NCI-H2171 (cell line): ENCODE measurements around the gene AGPAT2.
A peak's percentile ranks its signal among the peaks of the same experiment; 100 is the strongest.

Experiments used
- DNase-seq: peaks from one replicate; lab custom pipeline; 2025; lab: John Stamatoyannopoulos, UW

Gene AGPAT2

DNA sequence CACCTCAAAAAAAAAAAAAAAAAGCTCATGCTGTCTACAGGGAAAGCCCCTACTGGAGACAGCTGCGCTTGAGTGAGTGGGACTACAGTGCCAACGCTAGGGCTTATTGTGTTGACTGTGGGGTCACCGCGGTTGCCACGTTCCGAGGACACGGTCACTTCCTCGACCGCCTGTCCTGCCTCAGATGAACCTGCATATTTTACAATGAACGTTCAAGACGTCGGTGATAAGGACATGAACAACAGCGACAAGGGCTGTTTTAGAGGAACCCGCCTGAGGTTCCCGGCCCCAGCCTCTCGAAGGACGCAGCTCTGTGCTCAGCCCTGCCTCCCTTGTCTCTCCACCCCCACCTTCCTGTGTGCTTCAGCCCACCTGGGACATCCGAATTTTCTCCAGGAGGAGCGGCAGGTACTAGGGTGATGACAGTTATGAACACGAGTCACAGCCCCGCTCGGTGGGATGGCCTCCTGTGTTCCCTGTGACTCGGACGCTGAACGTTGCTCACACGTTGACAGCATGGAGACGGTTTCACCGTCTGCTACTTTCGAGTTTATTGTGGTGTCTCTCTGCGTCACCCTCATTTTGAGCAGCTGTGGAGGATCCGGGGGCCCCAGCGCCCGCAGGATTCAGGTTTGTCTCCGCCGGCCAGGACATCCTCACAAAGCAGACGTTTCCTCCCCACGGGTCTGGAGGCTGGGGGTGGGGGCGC lies 13.9 kb upstream of the AGPAT2 start:
- no peak for DNase-seq

GRCh38 chr9:136700304-136700703 lies 13.0 kb upstream of the AGPAT2 start:
- DNase-seq, result no peak

DNA sequence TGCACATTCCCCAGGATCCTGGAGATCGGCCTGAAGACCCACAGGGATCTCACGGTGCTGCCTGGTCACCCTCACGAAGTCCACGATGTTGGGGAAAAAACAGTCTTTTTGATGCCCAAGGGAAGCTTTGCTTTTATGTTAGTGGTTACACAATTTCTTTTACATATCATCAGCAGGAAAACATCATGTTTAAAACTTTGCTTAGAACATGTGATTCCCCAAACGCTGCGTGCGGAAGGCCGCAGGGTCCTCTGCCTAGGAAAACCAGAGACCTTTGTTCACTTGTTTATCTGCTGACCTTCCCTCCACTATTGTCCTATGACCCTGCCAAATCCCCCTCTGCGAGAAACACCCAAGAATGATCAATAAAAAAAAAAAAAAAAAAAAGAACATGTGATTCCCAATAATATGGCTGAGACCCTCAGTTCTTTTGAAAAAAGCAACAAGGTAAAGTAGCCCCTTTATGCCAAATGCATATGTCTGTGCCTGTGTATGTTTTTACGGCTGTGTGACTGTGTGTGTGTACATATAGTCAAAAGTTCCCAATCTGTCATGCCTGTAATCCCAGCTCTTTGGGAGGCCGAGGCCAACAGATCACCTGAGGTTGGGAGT lies 11.5 kb upstream of the AGPAT2 start:
- DNase-seq, result no peak

GRCh38 chr9:136697821-136698526 lies 10.7 kb upstream of the AGPAT2 start:
- no peak for DNase-seq

GRCh38 chr9:136697146-136697820 lies 10.0 kb upstream of the AGPAT2 start:
- DNase-seq, result no peak

DNA sequence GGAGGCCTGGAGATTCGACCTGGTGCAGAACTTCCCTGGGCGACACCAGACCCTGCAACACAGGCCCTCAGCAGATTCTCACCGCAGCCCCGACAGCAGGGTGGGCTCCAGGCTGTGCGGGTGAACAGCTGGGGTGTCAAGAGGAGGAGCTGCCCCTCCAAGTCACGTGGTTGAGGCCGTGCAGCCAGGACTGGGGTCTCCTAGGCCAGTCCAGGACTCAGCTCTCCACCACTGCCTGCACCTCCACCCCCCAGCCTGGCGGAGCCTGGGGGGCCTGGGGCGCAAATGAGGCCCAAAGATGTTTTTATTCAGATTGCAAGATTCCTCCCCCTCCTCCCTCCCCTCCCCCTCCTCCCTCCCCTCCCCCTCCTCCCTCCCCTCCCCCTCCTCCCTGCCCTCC lies 9.2 kb upstream of the AGPAT2 start:
- DNase-seq, result peak; percentile 53

- DNase-seq, result peak; percentile 73
These were observed 8.7 kb upstream of the AGPAT2 start for GRCh38 chr9:136695955-136696354.

DNA sequence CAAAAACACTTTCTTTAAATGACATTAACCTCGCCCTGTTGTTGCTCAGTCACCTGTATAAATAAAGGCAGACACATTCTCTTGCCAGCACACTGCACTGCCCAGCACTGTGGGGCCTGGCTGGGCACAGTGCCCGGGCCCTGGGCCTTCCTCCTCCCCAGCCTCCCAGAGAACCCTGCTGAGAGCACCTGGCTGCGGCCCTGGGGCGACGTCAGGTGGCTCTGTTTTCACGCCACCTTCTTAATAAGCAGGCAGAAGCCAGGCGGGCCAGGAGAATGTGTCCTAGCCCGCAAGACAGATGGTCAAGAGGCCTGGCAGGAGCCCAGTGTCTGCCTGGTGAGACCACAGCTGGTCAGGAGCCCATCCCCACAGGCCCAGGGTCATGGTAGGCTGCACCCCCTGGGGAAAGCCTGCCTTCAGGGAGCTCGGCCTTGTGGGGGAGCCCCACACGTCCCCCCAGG lies 8.2 kb upstream of the AGPAT2 start:
- peak; percentile 74 for DNase-seq

GRCh38 chr9:136694872-136695247 lies 7.6 kb upstream of the AGPAT2 start:
- DNase-seq, result no peak

DNA sequence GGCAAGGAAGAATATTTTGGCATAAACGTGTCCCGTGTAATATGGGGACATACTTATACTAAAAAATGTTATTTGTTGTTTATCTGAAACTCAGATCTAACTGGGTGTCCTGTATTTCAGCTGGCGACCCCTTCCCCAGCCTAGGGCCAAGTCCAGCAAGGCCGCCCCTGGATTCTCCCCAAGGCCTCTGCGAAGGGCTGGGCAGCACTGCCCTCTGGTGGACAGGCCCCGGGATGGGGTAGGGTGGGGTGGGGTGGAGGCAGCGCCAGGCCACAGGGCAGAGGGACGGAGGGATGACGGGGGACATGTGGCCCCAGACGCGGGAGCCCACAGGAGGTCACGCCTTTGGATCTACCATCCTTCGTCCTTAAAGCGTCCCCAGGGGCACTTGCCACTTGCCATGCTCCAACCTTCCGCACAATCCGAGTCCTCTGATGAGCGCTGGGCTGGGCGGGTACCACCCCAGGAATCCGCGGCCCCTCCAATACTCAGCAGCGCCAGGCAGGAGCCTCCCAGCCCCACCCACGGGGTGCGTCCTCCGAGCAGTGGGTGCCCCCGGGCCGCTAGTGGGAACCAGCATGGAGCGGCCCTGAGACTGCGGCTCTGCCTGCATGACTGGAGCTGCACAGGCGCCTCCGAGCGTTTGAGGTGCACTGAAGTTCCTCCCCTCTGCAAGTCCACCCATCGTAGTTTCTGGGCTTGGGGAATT lies 7.1 kb upstream of the AGPAT2 start:
- DNase-seq, result no peak

DNA sequence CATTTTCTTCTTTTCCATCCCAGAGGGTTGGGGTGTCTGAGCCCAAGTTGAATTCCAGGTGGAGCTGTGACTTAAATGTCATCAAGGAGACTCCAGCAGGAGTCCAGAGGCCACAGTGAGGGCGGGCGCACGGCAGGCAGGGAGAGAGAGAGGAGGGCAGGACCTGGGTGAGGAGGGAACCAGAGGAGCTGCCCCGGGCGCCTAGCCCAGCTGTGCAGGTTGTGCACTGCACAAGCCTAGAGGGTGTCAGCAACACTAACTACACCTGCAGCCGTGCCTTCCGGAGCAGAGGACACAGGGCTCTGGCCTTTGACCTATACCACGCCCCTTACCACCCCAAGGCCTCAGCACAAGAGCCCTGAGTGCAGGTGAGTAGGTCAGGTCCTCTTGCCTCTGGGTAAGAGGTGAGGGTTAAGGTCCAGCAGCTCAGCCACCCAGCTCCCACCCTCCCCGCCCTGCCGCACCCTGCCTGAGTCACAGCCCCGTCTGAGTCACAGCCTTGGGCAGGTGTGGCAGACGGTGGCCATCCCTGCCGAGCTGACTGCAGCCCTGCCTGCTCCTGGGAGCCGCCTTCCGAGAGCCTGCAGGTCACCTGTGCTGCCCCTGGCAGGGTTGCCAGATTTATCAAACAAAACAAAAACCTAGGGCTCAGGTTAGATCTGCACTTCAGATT lies 6.4 kb upstream of the AGPAT2 start:
- no peak for DNase-seq

DNA sequence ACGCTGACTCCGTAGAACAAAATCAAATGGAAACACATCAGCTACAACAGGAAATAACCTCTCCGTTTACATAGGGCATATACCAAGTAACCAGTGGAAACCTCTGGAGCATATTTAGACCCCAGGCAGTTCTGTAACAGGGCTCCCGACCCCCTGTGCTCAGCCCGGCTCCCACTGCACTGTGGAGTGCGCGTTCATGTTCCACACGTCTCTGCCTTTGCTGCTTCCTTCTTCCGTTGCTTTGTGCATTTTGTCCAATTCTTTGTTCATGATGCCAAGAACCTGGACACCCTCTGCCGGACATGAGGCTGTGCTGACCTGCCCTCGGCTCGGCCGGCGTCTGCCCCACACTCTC lies 5.9 kb upstream of the AGPAT2 start:
- DNase-seq, result no peak

GRCh38 chr9:136692185-136693134 lies 5.2 kb upstream of the AGPAT2 start:
- no peak for DNase-seq

- DNase-seq, result no peak
These were observed 4.3 kb upstream of the AGPAT2 start for GRCh38 chr9:136691316-136692184.

DNA sequence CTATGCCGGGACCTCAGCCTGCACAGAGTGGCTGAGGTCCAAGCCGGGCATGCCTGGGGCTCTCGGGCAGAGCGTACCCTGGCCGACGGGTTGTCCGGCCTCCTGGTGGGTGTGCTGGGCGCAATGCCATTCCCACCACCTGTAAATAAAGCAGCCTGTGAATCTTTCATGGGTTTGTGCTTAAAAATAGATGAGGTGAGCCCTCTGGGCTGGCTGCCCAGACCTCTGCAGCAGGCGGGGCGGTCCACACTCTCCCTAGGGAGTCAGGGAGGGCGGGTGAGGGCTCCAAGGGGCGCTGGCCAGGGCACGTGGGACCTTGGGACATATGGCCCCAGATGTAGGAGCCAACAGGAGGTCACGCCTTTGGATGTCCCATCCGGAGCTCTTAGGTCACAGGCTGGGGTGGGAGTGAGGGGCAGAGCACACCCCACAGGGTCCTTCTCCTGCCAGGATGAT lies 3.6 kb upstream of the AGPAT2 start:
- no peak for DNase-seq

GRCh38 chr9:136690104-136690805 lies 3.0 kb upstream of the AGPAT2 start:
- no peak for DNase-seq

GRCh38 chr9:136689108-136689460 lies 1.8 kb upstream of the AGPAT2 start:
- no peak for DNase-seq

- DNase-seq, result no peak
These were observed 1.2 kb upstream of the AGPAT2 start for GRCh38 chr9:136688274-136689107.
